Neuronal stem cell (in vitro differentiated cells): Measurements from ENCODE around the gene IRS2.

Source experiments
- DNase-seq: peaks from one replicate; pipeline ENCODE4 v3.0.0-alpha.2; 2013; ENCODE audit warnings: low spot score
- H2AFZ ChIP-seq: one replicate; pipeline ENCODE4 v1.6.1; 2013; ENCODE audit warnings: mild to moderate bottlenecking, low read length, inconsistent platforms
- H2AK5ac ChIP-seq: 2 replicates; pipeline ENCODE4 v1.6.1; 2013; ENCODE audit warnings: low read depth, mild to moderate bottlenecking, inconsistent platforms, low read length, moderate library complexity, mixed read lengths
- H2BK120ac ChIP-seq: 2 replicates; pipeline ENCODE4 v1.6.1; 2013; ENCODE audit warnings: low read depth, mild to moderate bottlenecking, inconsistent platforms, low read length, moderate library complexity, mixed read lengths
- H2BK12ac ChIP-seq: one replicate; pipeline ENCODE4 v1.6.1; 2013; ENCODE audit warnings: low read length, inconsistent platforms
- H2BK15ac ChIP-seq: 2 replicates; pipeline ENCODE4 v1.6.1; 2013; ENCODE audit warnings: mild to moderate bottlenecking, low read length, inconsistent platforms, mixed read lengths
- H2BK5ac ChIP-seq: one replicate; pipeline ENCODE4 v1.6.1; 2013; ENCODE audit warnings: inconsistent platforms, mild to moderate bottlenecking, low read length, moderate library complexity
- H3K14ac ChIP-seq: one replicate; pipeline ENCODE4 v1.6.1; 2013; ENCODE audit warnings: low read length, inconsistent platforms
- H3K18ac ChIP-seq: 2 replicates; pipeline ENCODE4 v1.6.1; 2013; ENCODE audit warnings: low read length, inconsistent platforms
- H3K23ac ChIP-seq: 2 replicates; pipeline ENCODE4 v1.6.1; 2013; ENCODE audit warnings: low read depth, mild to moderate bottlenecking, mixed read lengths, low read length, inconsistent platforms; ENCODE audit not compliant: poor library complexity
- H3K27ac ChIP-seq: replicated peaks from 3 replicates; pipeline ENCODE4 v1.5.1; 2013; ENCODE audit warnings: low read length, inconsistent platforms
- H3K27me3 ChIP-seq, 3 experiments: 2 replicates each; pipeline ENCODE4 v1.6.1; 2013; ENCODE audit warnings: low read length in 3 of 3, mild to moderate bottlenecking in 2 of 3, inconsistent platforms in 1 of 3, low read depth in 1 of 3, mixed read lengths in 1 of 3, moderate library complexity in 1 of 3; ENCODE audit not compliant: control insufficient read depth in 3 of 3, insufficient read depth in 3 of 3
- H3K36me3 ChIP-seq, 2 donors: replicated peaks in 1 of 2; 2 replicates each; pipeline ENCODE4 v1.6.1; 2013; ENCODE audit warnings: low read length in 2 of 2; ENCODE audit not compliant: control insufficient read depth in 2 of 2, insufficient read depth in 2 of 2
- H3K4ac ChIP-seq: 2 replicates; pipeline ENCODE4 v1.6.1; 2013; ENCODE audit warnings: inconsistent platforms, mild to moderate bottlenecking, low read length, moderate library complexity
- H3K4me1 ChIP-seq, 2 donors: 1 replicate in 1 of 2; 2 replicates in 1 of 2; pipeline ENCODE4 v1.6.1; 2013; ENCODE audit warnings: low read length in 2 of 2, low read depth in 1 of 2; ENCODE audit not compliant: control insufficient read depth in 2 of 2, insufficient read depth in 1 of 2
- H3K4me2 ChIP-seq: one replicate; pipeline ENCODE4 v1.6.1; 2013; ENCODE audit warnings: mild to moderate bottlenecking, low read length, inconsistent platforms; ENCODE audit not compliant: insufficient read depth, poor library complexity, severe bottlenecking
- H3K4me3 ChIP-seq, 2 donors: 2 replicates each; pipeline ENCODE4 v1.5.1; 2013; ENCODE audit warnings: low read length in 2 of 2, mild to moderate bottlenecking in 2 of 2, inconsistent platforms in 1 of 2, moderate library complexity in 1 of 2
- H3K79me1 ChIP-seq: one replicate; pipeline ENCODE4 v1.6.1; 2013; ENCODE audit warnings: low read depth, mild to moderate bottlenecking, inconsistent platforms, low read length, moderate library complexity
- H3K9ac ChIP-seq: one replicate; pipeline ENCODE4 v1.6.1; 2013; ENCODE audit warnings: mild to moderate bottlenecking, low read depth, low read length, inconsistent platforms; ENCODE audit not compliant: poor library complexity
- H3K9me3 ChIP-seq, 2 donors: replicated peaks in 1 of 2; 2 replicates each; pipeline versions ENCODE3 to v1.6.1; 2013; ENCODE audit warnings: low read length in 2 of 2, mild to moderate bottlenecking in 2 of 2, inconsistent platforms in 1 of 2, low read depth in 1 of 2, mixed read lengths in 1 of 2, moderate library complexity in 1 of 2; ENCODE audit not compliant: control insufficient read depth in 2 of 2, insufficient read depth in 1 of 2
- H4K8ac ChIP-seq: one replicate; pipeline ENCODE4 v1.6.1; 2013; ENCODE audit warnings: low read depth, mild to moderate bottlenecking, inconsistent platforms, low read length, moderate library complexity
- H4K91ac ChIP-seq: one replicate; pipeline ENCODE4 v1.6.1; 2013; ENCODE audit warnings: low read length, low read depth, mild to moderate bottlenecking, inconsistent platforms; ENCODE audit not compliant: poor library complexity
- WGBS, 2 donors: extraction: QIAGEN DNeasy Blood & Tissue Kit; methylation state at CpG; one replicate each; pipeline ENCODE4 v1.1.7; 2013; ENCODE audit warnings: missing lambda C conversion rate in 2 of 2, mixed read lengths in 1 of 2; ENCODE audit not compliant: insufficient read length in 2 of 2, insufficient replicate concordance in 1 of 2; ENCODE audit errors: extremely low coverage in 2 of 2; 5-methylcytosine and 5-hydroxymethylcytosine counted together

Gene IRS2

DNA sequence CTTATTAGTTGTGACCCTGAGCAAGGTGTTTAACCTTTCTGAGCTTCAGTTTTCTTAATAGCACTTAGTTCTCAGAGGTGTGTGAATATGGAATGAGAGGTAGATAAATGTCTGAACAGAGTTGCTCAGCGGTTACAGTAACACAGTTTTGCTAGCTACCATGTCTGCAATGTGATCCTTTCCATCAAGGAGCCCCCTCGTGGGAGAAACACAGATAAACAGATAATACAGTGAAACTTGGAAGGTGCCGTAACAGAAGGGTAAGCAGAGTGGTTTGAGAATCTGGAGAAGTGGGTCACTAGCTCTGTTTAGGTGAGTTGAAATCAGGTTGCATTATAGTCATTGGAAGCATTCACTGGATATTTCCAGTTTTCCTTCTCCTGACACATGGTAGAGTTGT, 38.9 kb downstream of the IRS2 start:
- Histone ChIP-seq H3K79me1 (no peaks in the 10 kb centered on the region), H3K4ac (no peak overlapping the region), H3K27ac (no peak overlapping the region), H3K36me3 (peaks cover 4% of the 10 kb centered on the region in 2 donors), H2AK5ac (no peak overlapping the region), H2AFZ (no peak overlapping the region), H4K8ac (no peak overlapping the region), H3K14ac (no peak overlapping the region), H3K18ac (no peak overlapping the region), H3K4me1 (peaks cover 4 to 9% of the 10 kb centered on the region in 2 donors), H2BK120ac (no peak overlapping the region), H4K91ac (no peak overlapping the region), H3K23ac (no peak overlapping the region), H2BK12ac (no peak overlapping the region), H3K4me3 (no peak overlapping the region), H2BK5ac (no peak overlapping the region), H3K27me3 (no peaks in the 10 kb centered on the region), H2BK15ac (no peak overlapping the region), H3K9me3 (peaks cover 2 to 5% of the 10 kb centered on the region in 2 donors), H3K4me2 (no peak overlapping the region), H3K9ac (no peak overlapping the region)
- no peak for DNase-seq
- WGBS, 2 donors = no CpG with 5 or more reads among the region's 3 CpGs

DNA sequence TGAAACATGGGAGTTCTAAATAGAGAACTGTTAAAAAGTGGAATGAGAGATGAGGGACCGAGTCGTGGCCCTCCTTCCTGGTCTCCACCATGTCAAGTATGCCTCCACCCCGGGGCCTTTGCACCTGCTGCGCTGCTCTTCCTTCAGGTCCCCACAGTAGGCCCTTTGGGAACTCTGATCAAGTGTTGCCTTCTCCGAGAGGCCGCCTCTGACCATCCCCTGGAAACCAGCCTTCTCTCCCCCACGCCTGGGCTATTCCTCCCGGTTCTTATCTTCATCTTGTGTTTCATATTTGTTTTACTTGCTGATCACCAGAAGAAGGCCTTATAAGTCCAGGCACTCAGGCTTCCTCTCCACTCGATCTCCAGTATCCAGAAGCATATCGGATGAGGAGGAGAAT, 40.0 kb downstream of the IRS2 start:
- no peak for DNase-seq
- Histone ChIP-seq H2BK5ac (no peak overlapping the region), H4K8ac (no peak overlapping the region)

DNA sequence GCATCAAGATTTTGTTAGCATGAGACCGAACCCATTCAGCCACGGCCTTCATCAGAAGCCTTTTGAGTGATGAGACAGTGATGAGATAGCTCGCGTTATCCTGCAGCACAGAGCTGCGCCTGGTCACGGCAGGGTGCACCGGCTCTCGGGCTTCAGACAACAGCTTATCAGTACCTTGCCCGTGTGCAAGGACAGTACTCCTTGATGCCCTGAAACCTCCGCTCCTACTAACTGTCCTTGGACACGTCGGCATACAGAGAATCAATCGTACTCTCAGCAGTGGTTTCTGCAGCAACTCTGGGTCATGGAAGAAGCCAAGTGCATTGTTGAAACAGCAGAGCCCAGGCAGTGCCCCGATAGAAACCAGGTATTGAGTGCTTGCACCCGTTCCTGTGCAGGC, 40.7 kb downstream of the IRS2 start:
- no peaks in the 10 kb centered on the region for H3K79me1 ChIP-seq
- H2BK15ac ChIP-seq = no peak overlapping the region
- no peak overlapping the region for H2BK12ac ChIP-seq
- H3K27me3 ChIP-seq = no peaks in the 10 kb centered on the region
- H4K8ac ChIP-seq = no peak overlapping the region
- H3K9me3 ChIP-seq = peaks cover 1 to 2% of the 10 kb centered on the region in 2 donors
- H3K4me3 ChIP-seq = no peak overlapping the region
- H3K4me2 ChIP-seq = no peak overlapping the region
- no peak for DNase-seq
- no peaks in the 10 kb centered on the region for H3K36me3 ChIP-seq
- H3K18ac ChIP-seq = no peak overlapping the region
- H2BK120ac ChIP-seq = no peak overlapping the region
- peak overlapping the region; percentile 10 for H3K14ac ChIP-seq
- no peak overlapping the region for H2AK5ac ChIP-seq
- H2BK5ac ChIP-seq = no peak overlapping the region
- no peak overlapping the region for H2AFZ ChIP-seq
- no peak overlapping the region for H3K27ac ChIP-seq
- no peak overlapping the region for H3K23ac ChIP-seq
- H3K9ac ChIP-seq = no peak overlapping the region
- peaks cover 2 to 9% of the 10 kb centered on the region in 2 donors for H3K4me1 ChIP-seq
- no CpG with 5 or more reads among the region's 15 CpGs for WGBS, 2 donors
- H3K4ac ChIP-seq = no peak overlapping the region
- H4K91ac ChIP-seq = no peak overlapping the region

More for the DNA sequence above, 40.0 kb downstream of the IRS2 start:
- no CpG with 5 or more reads among the region's 10 CpGs for WGBS, 2 donors
- Histone ChIP-seq H3K4me1 (peaks cover 4 to 9% of the 10 kb centered on the region in 2 donors), H3K79me1 (no peaks in the 10 kb centered on the region), H2BK120ac (no peak overlapping the region), H3K23ac (no peak overlapping the region), H3K9ac (no peak overlapping the region), H2AFZ (no peak overlapping the region), H3K4me3 (no peak overlapping the region), H3K36me3 (no peaks in the 10 kb centered on the region), H2BK15ac (no peak overlapping the region), H3K4me2 (no peak overlapping the region), H3K9me3 (peaks cover 1 to 2% of the 10 kb centered on the region in 2 donors), H2AK5ac (no peak overlapping the region), H3K14ac (no peak overlapping the region), H3K27me3 (no peaks in the 10 kb centered on the region), H3K4ac (no peak overlapping the region), H2BK12ac (no peak overlapping the region), H3K18ac (no peak overlapping the region), H4K91ac (no peak overlapping the region), H3K27ac (no peak overlapping the region)

DNA sequence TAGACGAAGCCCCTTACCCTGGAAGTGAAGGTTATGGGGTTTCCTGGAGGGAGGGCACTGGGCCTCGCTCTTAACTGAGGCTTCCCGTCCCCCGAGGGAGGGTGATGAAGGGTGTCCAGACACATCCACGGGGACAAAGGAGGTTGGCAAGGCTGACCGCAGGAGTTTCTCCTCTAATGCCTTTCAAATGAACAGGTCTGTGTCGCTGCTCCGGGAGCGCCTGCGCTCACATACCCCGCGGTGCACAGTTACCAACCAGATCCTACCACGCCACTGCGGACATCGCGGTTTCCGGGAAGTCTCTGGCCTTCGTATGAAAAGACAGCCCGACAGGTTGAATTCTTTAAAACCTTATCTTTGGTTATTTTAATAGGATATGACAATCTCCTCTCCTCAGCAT, 41.3 kb downstream of the IRS2 start:
- Histone ChIP-seq H3K9ac (no peak overlapping the region), H2BK15ac (peak overlapping the region; percentile 46), H3K4me2 (no peak overlapping the region), H3K27me3 (no peaks in the 10 kb centered on the region), H3K4me3 (no peak overlapping the region), H3K36me3 (no peaks in the 10 kb centered on the region), H3K27ac (no peak overlapping the region), H3K23ac (no peak overlapping the region), H3K79me1 (no peaks in the 10 kb centered on the region), H3K18ac (peak overlapping the region; percentile 86), H2AK5ac (peak overlapping the region; percentile 45), H3K14ac (peak overlapping the region; percentile 40), H3K4me1 (peaks cover under 1 to 6% of the 10 kb centered on the region in 2 donors), H4K91ac (no peak overlapping the region), H2BK5ac (no peak overlapping the region), H2BK120ac (no peak overlapping the region), H2AFZ (no peak overlapping the region), H3K4ac (no peak overlapping the region), H3K9me3 (peaks cover 1 to 2% of the 10 kb centered on the region in 2 donors), H2BK12ac (no peak overlapping the region), H4K8ac (no peak overlapping the region)
- WGBS, 2 donors = no CpG with 5 or more reads among the region's 19 CpGs
- no peak for DNase-seq
